ENCODE measurements around the gene PDLIM7.

PDLIM7 gene

DNA sequence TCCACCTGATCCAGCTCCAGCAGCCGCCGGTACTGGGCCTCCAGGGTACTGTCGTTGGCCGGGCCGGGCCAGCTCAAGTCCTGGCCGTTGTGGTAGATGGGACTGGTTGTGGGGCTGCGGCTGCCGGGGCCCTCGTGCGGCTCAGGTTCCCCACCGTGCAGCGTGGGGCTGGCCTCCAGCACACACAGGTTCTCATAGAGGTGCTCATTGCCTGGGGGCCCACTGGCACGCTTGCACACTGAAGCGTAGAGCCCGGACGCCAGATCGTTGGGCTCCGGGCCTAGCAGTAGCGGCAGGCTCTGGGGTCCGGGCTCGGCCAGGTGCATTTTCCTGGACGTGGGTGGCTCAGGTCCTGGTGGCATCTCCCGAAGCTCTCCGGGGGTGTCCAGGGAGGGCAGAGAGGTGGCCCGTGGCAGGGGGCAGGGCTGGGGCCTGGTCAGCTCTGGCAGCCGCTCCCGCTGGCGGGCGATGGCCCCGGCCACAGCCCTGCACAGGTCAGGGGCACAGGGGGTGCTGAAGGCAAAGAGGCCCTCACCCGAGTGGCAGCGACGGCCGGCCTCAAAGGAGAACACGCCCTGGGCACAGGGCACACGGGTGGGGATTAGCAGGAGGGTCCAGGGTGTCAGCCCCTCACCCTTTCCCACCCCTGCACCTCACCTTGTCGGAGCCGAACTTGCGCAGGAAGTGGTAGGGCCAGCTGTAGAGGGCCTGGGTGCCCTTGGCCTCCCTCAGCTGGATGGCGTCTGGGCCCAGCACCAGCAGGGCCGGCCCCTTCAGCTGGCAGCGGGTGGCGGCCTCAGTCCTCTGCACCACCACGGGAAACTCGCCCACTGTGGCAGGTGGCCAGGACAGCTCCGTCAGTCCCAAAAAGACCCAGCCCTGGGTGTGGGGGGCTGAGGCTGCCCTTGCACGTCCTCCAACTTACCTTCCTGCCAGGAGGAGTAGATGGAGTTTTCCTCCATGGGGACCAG, 7.0 kb upstream of the PDLIM7 start:
- no peak for DNase-seq

DNA sequence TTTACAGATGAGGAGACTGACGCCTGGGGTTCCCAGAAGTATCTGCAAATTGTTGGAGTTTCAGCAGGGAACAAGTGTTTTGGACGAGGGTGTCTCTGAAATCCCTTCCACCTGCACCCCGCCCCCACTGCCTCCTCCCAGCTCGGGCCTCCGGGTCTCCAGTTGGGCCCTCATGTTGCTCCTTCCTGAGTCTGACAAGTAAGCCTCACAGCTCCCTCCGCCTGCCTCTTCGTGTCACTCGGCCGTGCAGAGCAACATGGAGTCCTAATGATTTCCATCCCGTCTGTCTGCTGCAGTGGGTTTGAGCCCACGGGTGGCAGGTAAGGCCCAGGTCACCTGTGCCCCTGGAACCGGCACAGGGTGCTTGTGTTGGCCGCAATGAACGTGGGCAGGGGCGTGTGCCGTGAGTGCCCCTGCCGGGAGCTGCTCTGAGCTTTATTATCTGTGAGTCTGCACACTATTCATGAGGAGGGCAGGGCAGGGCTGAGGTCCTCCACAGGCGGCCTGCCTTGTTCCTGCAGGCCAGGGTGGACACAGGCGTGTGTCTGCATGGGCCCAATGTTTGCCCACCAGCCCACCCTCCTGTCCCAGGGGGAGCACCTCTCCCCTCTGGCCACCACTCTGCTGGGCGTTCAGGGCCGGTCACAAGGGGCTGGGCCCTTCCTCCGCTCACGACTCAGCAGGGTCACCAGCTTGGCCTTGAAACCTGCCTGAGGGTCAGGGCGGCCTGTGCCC, 6.1 kb upstream of the PDLIM7 start:
- DNase-seq: no peak

DNA sequence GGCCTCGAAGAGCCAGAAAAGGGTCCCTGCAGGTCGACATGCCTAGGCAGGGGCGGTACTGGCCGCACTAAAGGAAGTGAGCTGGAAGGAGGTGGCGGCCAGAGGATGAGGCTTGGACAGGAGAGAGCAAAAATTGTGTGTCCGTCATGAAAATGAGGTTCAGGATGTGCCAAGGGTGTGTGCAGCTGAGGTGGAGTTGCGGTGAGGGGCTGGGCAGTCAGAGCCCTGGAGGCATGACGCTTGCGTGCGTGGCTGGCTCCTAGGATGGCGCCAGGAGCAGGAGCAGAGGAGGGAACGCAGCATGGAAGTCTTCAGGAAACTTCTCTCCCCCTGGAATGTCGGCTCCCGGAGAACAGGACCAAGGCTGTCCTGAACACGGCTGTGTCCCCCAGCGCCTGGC, 5.5 kb upstream of the PDLIM7 start:
- no peak for DNase-seq

DNA sequence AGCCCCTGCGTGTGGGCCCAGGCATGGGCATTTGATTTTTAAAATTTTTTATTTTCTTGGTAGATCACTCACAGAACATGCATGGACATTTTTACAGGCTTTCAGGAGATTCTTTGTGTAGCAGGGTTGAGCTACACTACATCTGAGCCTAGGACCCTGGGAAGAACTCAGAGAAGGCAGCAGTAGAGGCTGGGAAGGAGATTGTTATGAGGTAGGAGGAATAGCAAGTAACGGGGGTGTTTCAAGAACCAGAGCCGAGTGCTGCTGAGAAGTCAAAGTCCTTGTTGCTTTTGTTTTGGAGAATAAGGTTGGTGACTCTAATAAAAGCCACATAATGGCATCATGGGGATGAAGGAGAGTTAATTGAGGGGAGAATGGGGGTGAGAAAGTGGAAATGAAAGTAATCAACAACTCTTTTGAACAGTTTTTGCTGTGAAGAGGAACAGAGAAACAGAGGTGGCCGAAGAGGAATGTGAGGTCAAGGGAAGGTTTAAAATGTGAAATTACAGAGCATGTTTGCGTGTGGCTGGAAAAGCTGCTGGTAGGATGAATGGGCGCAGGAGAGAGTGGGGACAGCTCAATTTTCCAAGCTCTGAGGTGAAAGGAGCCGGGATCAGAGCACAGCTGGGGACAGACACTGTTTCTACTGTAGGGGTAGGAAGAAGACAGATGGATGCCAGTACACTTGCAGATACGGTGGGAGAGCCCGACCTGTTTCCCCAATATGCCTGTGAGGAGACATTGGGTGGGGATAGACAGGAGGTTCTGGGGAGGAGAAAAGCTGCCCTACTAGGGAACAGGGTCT, 4.7 kb upstream of the PDLIM7 start:
- DNase-seq: no peak

DNA sequence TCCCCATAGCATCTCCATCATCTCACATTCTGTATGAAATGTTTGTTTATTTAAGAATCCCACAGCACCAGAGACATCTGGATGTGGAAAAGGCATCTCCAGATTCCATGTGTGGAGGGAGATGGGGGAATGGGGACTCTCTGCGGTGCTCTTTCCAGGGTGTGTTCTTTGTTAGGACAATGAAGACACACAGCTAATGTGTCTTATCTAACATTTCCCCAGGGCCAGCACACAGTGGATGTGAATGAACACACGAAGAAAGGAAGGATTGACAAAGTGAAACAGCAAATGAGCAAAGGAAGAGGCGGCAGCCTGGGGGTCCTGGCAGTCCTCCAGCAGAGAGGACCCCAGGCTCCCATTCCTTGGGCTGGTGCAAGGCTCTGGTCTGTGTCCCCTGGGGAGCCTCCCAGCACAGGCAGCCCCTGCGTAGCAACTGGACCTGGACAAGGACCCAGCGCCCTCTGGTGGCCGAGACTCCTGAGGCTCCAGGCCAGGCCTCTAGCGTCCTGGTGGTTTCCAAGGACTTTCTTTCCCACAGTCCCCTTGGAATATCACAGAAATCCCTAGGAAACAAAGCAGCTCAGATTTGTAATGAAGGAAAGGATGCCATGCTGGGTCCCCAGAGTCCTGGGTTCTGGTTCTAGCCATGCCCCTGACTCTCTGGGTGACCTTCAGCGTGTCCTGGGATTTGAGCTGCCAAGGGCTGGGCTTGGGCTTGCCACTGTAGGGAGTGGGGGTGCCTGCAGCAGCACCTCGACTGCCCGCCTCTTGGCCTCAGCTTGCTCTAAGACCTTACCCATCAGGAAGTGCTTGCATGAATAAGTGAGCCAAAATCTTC, 3.5 kb upstream of the PDLIM7 start:
- DNase-seq: peak; percentile 80

DNA sequence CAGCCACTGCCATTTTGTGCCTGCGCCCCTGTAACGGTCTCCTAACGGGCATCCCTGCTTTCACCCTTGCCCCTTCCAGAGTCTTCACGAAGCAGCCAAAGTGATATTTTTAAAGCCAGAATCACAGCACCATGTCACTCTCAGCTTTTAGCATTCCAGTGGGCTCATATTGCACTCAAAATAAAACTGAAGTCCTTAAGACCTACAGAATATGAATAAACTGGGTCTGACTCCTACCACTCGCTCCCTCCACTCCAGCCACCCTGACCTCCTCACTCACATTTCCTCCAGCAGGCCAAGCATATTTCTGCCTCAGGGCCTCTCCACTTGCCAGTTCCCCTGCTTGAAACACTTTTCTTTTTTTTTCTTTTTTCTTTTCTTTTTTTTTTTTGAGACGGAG, 2.4 kb upstream of the PDLIM7 start:
- DNase-seq: no peak

DNA sequence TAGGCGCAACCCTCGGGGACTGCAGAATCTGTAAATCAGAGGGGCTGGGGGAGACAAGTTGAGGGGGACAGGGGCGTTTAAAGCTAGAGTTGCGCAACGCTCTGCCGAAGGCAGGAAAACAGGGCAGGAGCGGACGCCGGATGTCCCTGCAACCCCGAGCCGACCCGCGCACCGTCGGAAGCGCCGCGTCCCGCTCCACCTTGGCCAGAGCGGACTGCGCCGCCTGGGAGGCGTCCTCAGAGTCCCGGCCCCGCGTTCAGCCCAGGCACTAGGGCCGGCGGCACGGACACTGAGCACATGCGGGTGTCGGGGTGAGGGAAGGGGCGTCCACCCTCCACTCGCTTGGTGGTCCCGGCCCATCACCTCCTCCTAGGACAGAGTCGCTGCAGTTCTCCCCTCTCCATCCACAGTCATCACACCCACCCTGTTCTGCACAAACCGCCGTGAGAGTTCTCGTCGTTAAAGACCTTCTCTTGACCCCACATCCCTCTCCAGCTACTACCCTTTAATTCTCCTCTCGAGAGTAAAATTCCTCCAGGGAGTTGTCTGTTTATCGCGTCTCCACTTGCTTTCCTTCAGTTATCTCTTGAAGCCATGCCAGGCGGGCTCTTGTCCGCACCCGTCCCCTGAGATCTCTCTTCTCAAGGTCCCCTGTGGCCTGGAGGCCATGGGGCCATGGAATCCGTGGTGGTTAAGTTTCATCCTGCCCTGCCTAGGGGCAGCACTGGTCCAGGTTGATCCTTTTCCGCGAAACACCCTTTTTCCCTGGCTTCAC, 796 bp upstream of the PDLIM7 start:
- DNase-seq: peak; percentile 7

DNA sequence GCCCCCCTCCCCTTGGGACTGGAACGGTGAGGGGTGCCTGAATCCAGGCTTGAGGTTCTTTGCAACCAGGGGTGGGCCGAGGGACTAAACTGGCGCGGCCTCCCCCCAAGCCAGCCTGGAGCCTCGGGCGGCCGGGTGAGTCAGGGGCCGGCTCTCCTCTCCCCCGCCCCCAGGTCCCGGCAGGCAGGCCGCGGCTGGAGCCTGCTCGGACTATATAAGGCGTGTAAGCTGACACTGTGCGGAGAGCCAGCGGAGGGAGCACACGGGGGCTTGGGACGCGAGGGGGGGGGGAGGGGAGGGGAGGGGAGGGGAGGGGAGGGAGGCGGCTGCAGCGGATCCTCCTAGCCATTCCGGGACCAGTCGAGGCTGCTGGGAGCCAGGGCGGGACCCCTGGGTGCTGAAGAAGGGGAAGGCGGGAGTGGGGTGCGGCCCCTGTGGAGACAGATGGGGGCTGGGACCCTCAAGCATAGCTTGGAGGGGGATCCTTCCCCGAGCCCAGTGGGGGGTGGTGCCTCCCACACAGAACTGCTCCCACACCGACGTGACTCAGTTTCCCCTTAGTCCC, 595 bp downstream of the PDLIM7 start:
- peak; percentile 98 for DNase-seq

DNA sequence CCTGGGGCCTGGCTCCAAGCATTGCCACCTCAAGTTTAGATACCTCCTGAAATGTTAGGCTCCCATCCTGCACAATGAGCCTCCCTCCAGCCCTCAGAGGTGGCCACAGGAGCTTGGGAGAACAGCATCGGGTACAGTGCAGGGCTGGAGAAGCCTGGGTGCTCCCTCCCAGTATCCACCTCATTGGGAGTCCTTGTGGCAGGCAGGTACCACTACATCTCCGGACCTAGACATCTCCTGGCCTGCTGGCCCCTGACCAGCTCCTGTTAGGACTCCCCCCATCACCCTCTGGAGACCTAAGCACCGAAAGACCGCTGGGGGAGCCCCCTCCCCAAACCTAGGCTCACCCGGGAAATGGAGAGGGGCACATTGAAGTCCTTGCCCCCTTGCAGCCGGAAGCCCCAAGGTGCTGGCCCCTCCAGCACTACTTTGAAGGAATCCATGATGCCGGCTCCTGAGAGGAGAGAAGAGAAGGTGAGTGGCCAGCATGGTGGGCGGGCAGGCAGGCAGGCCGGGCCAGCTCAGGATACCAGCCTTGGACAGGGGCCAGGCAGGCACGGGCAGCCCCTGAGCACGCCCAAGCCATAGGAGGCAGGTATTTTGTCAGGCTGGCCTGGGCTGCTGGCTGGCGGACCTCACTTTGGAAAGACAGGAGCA, 1.2 kb downstream of the PDLIM7 start:
- peak; percentile 77 for DNase-seq

DNA sequence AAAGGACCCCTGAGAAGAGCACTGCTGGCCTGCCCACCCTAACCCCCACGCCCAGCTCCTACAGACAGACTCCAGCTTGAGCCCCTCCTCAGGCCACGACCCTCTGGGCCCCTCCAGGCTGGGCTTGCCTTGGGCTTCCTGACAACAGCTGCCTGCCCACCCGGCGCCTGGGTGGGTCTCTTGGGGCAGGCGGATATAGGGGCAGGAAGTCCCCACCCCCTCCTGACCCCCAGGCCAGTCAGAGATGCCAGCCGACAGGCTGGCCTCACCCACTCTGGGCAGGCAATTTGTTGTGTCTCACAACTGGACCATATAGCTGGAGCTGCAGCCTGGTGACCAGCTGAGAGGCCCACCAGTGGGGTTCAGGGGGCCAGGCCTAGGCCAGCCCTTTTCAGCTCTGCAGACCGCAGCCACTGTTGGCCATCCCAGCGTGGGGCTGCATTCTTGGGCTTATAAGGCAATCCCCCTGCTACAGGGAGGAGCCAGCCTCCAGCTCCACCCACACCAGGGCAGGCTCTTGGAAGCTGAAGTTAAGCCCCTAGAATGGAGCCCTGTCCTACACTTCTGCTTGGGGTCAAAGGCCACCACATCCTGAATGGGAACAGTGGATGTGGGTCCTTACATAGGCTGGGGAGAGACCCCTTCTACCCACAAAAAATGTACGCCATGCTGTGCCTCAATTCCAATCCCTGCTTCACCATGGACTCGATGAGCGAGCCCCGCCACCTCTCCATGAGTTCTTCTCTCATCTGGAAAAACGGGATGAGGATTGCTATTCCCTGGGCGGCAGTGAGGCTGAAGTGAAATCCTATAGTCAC, 2.0 kb downstream of the PDLIM7 start:
- peak; percentile 92 for DNase-seq

DNA sequence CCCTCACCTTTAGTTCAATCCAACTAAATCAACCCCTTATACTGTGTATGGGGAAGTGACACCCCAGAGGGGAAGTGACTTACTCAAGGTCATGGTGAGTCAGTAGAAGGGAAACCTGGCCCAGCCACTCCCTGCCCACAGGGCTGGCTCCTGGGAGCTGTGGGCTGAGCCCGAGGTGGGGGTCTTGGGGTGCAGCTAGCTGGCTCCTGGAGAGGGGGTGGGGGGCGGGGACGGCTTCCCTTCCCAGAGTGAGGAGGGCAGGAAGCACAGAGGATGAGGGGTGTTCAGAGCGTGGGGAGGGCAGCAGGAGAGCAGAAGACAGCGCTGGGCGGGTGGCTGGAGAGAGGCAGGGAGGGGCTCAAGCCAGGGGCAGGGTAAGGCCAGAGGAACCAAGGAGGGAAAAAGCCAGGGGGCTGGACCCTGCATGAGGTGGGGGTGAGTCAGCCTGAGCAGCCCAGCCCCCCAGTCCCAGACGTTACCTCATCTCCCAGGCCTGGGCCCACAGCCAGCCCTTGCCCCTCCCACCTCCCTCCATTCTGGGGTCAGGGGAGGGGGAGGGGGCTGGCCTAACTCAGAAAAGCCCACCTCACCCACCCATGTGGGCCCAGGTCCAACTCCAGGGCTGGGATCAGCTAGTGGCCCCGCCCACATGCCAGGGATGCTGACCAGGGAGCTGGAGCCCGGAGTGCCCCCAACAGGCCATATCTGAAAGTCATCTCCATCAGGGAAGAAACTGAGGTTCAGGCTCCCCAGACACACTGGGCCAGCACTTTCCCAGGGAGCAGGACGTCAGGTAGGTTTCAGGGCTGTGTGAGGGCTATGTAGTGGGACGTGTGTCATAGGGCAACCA, 2.8 kb downstream of the PDLIM7 start:
- peak; percentile 96 for DNase-seq

DNA sequence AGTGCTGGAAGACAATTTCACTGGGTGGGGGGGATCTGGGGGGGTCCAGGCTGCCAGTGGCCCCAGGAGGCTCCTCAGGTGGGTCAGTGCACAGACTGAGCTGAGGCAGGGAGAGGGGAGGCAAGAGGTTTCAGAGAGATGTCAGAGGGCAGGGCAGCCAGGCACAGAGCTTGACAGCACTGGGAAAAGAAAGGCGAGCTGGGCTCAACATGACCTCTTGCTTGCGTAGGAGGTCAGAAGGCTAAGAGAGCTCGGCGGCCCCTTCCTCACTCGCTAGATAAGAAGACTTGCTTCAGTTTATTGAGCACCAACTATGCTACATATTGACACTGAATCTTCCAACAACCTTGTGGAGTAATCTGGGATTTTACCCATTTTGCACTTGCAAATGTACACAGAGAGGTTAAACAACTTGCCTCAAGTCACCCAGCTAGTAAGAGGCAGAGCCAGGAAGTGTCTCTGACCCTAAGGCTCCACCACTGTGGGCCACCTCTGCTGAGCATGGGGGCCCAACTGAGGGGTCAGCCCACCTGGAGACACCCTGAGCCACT, 3.5 kb downstream of the PDLIM7 start:
- no peak for DNase-seq

DNA sequence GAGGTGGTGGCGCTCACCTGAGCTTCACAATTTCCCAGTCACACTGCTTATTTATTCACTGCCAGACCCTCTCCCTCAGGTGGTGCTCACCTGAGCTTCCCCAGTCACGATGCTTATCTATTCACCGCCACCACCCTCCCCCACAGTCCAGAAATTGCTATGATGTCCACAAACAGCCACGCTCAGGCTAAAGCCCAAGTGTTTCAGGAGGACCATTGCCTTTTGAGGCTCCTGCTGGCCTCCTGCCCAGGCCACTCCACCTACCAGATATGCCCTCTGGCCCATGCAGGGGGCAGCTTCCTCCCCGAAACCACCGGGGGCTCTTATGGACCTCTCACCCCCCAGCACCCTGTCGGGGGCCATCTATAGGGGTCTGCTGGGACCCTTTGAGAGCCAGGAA, 4.6 kb downstream of the PDLIM7 start:
- DNase-seq: no peak

DNA sequence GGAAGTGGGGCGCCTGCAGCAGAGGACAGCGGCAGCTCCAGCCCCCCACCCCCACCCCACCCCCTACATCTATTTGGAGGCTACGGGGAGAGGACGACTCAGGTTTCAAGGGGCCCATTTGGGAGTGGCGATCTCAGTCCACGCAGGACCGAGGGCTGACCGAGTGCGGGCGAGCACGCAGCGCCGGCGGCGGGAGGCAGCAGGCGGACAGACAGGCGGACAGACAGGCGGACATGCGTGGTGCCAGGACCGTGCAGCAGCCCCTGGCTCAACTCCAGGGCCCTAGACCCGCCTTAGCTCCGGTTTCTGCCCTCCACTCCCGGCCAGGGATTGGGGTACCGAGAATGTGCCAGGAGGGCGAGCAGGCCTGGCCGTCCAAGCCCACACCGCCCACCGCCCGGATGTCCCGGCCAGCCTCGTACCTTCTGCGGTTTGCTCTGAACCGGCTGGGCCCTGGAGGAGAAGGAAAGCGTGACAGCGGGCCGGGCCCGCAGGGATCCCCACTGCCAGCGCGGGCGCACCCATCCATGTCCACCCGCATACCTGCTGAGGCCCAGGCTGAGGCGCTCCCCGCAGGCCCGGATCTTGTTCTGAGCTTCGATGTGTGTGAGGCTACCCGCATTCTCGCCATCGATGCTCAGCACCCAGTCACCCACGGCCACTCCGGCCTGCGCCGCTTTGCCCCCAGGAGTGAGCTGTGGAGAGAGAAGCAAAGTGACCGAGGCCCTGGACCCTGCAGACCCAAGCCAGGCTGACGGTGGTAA, 5.2 kb downstream of the PDLIM7 start:
- DNase-seq: no peak

DNA sequence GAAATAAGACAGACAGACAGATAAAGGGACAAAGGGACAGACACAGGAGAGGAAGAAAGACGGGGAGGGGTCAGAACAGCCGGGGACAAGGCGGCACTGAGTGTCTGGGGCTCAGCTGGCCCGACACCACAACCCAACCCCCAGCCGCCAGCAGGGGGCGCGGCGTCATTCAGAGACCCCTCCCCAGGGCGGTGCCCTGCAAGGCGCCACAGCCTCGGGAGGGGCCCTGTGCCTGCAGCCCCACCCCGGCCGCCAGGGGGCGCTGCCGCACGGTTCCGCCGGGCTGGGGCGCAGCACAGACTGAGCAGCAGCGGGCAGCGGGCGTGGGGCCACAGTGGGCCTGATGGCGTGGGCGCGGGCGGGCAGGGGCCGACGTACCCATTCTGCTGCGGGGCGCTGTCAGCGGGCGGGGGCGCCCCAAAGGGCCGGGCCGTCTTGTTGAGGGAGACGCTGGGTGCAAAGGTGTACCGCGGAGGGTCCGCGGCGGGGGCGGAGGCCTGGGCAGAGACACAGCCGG, 5.9 kb downstream of the PDLIM7 start:
- DNase-seq: peak; percentile 65

DNA sequence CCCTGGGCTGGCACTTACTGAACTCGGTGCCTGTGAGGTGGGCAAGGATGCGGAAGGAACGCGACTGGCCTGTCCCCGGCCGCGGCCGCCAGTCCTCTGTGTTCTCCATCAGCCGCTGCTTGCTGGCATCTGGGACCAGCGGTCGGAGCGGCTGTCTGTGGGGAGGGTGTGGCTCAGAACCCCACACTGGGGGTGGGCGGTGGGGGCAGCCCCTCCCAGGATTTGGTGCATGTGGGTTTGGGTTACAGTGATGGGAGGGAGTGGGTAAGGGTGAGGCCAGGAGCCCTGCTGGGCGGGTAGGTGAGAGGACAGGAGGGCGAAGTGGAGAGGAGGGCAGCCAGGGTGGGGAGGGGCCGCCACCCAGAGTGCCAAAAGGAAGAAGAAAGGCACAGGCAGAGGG, 6.4 kb downstream of the PDLIM7 start:
- DNase-seq: no peak

DNA sequence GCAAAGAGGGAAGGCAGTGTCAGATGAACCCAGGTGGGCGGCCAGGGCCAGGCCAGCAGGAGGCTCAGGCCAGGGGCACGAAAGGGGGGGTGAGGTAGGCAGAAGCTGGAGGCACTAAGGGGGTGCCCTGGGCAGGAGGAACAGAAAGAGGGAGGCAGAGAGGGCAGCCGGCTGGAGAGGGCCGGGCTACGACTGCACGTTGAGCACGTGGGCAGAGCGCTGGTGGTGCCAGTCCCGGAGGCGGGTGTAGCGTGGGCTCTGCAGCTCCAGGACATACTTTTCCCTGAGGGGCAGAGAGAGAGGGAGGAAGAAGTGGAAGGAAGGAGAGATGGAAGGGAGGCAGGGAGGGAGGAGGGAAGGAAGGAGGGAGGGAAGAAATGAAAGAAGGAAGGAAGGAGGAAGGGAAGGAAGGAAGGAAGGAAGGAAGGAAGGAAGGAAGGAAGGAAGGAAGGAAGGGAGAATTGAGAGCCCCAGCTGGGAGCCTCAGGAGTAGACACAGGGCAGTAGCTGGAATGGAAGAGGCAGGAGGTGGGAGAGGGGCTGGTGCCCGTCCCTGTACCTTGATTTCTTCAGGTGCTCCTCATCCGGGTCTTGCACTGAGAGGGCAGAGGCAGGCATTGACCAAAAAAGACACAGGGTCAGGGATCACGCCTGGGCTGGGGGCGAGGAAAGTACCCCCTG, 7.0 kb downstream of the PDLIM7 start:
- no peak for DNase-seq
